Liver (tissue), 9 donors: ENCODE results near the gene DIO3. TPM values are rescaled to one million over a fixed set of nuclear protein-coding genes. Genes with fewer than 3 reads are reported as not detected.

Source experiments
- DNase-seq: peaks from one replicate; pipeline ENCODE4 v3.0.0-alpha.2; 2017; ENCODE audit warnings: low spot score
- H3K27ac ChIP-seq, 2 donors: one replicate each; pipeline ENCODE4 v1.7.0; 2013; ENCODE audit warnings: inconsistent platforms in 2 of 2, low read length in 2 of 2, control low read depth in 1 of 2, low read depth in 1 of 2, mild to moderate bottlenecking in 1 of 2
- H3K27me3 ChIP-seq, 4 donors: one replicate each; pipeline versions ENCODE4 v1.6.1 to v1.7.0; 2013; ENCODE audit warnings: low read length in 3 of 4, inconsistent platforms in 1 of 4, mild to moderate bottlenecking in 1 of 4, moderate library complexity in 1 of 4; ENCODE audit not compliant: control insufficient read depth in 4 of 4, insufficient read depth in 4 of 4
- H3K36me3 ChIP-seq, 4 donors: one replicate each; pipeline versions ENCODE4 v1.6.1 to v1.7.0; 2013; ENCODE audit warnings: low read length in 3 of 4, mild to moderate bottlenecking in 3 of 4, low read depth in 1 of 4, moderate library complexity in 1 of 4; ENCODE audit not compliant: control insufficient read depth in 4 of 4, insufficient read depth in 3 of 4
- H3K4me1 ChIP-seq, 4 donors: one replicate each; pipeline versions ENCODE4 v1.6.1 to v1.7.0; 2013; ENCODE audit warnings: low read length in 3 of 4, mild to moderate bottlenecking in 3 of 4, moderate library complexity in 1 of 4; ENCODE audit not compliant: control insufficient read depth in 4 of 4, insufficient read depth in 4 of 4
- H3K4me3 ChIP-seq, 3 donors: one replicate each; pipeline versions ENCODE4 v1.6.1 to v1.7.0; 2013; ENCODE audit warnings: low read length in 3 of 3, control low read depth in 1 of 3, low read depth in 1 of 3, mild to moderate bottlenecking in 1 of 3
- H3K9ac ChIP-seq, 2 donors: one replicate each; pipeline ENCODE4 v1.7.0; 2013; ENCODE audit warnings: low read length in 2 of 2, mild to moderate bottlenecking in 2 of 2, moderate library complexity in 2 of 2, control low read depth in 1 of 2, low read depth in 1 of 2
- H3K9me3 ChIP-seq, 4 donors: one replicate each; pipeline versions ENCODE4 v1.6.1 to v1.7.0; 2013; ENCODE audit warnings: low read length in 3 of 4; ENCODE audit not compliant: control insufficient read depth in 4 of 4
- ATF3 ChIP-seq: IDR thresholded peaks from 2 replicates; pipeline ENCODE4 v1.6.1; 2016; ENCODE audit warnings: antibody characterized with exemption
- CTCF ChIP-seq: fragments of 150-350 bp; IDR thresholded peaks from 2 replicates; pipeline ENCODE4 v1.5.1; 2017; ENCODE audit warnings: improper control_type of control experiment, low read depth, low read length; ENCODE audit not compliant: missing input control
- EGR1 ChIP-seq, 2 donors: IDR thresholded peaks; 2 replicates each; pipeline ENCODE4 v1.6.1; 2016 to 2018; ENCODE audit warnings: antibody characterized with exemption in 2 of 2, low read depth in 2 of 2
- FOXA1 ChIP-seq: IDR thresholded peaks from 2 replicates; pipeline ENCODE4 v1.6.1; 2016; ENCODE audit warnings: antibody characterized with exemption
- FOXA2 ChIP-seq: IDR thresholded peaks from 2 replicates; pipeline ENCODE4 v1.6.1; 2016; ENCODE audit warnings: antibody characterized with exemption
- GABPA ChIP-seq, 2 donors: IDR thresholded peaks in 1 of 2; conservative IDR thresholded peaks in 1 of 2; 2 replicates each; pipeline ENCODE4 v1.6.1; 2016; ENCODE audit warnings: antibody characterized with exemption in 2 of 2, mild to moderate bottlenecking in 1 of 2, moderate library complexity in 1 of 2
- HNF4G ChIP-seq: IDR thresholded peaks from 2 replicates; pipeline ENCODE4 v1.6.1; 2016; ENCODE audit warnings: antibody characterized with exemption
- JUND ChIP-seq, 2 donors: IDR thresholded peaks; 2 replicates each; pipeline ENCODE4 v1.6.1; 2016; ENCODE audit warnings: antibody characterized with exemption in 2 of 2
- MAX ChIP-seq: IDR thresholded peaks from 2 replicates; pipeline ENCODE4 v1.6.1; 2016; ENCODE audit warnings: antibody characterized with exemption
- NR2F2 ChIP-seq: IDR thresholded peaks from 2 replicates; pipeline ENCODE4 v1.6.1; 2016; ENCODE audit warnings: antibody characterized with exemption
- RAD21 ChIP-seq, 2 donors: IDR thresholded peaks; 2 replicates each; pipeline ENCODE4 v1.6.1; 2016; ENCODE audit warnings: antibody characterized with exemption in 2 of 2, mild to moderate bottlenecking in 2 of 2
- REST ChIP-seq: IDR thresholded peaks from 2 replicates; pipeline ENCODE4 v1.6.1; 2016; ENCODE audit warnings: antibody characterized with exemption, mild to moderate bottlenecking
- RXRA ChIP-seq, 2 donors: IDR thresholded peaks; 2 replicates each; pipeline ENCODE4 v1.6.1; 2017 to 2018; ENCODE audit warnings: antibody characterized with exemption in 2 of 2, mild to moderate bottlenecking in 1 of 2
- SP1 ChIP-seq: IDR thresholded peaks from 2 replicates; pipeline ENCODE4 v1.6.1; 2018; ENCODE audit warnings: antibody characterized with exemption, mild to moderate bottlenecking
- TAF1 ChIP-seq: conservative IDR thresholded peaks from 2 replicates; pipeline ENCODE4 v1.6.1; 2016; ENCODE audit warnings: antibody characterized with exemption, mild to moderate bottlenecking
- YY1 ChIP-seq: IDR thresholded peaks from 2 replicates; pipeline ENCODE4 v1.6.1; 2016; ENCODE audit warnings: antibody characterized with exemption, mild to moderate bottlenecking
- ZBTB33 ChIP-seq: IDR thresholded peaks from 2 replicates; pipeline ENCODE4 v1.6.1; 2016; ENCODE audit warnings: antibody characterized with exemption
- WGBS: extraction: QIAGEN DNeasy Blood & Tissue Kit; methylation state at CpG from one replicate; pipeline ENCODE4 v1.1.7; 2013; 5-methylcytosine and 5-hydroxymethylcytosine counted together
- polyA plus RNA-seq, 2 donors: library from polyadenylated mRNA; stranded (reverse) in 1 of 2; unstranded in 1 of 2; fragments of 200-250 nt in 1 of 2; fragments of >200 nt in 1 of 2; fragmentation: Nextera tagmentation in 1 of 2; extraction: Ambion mirVana in 1 of 2; gene quantifications; one replicate each; pipeline versions ENCODE4 v1.2.1 to v1.2.3, GENCODE V29; 2013 to 2015
- total RNA-seq, 2 donors: library from RNA; depleted of rRNA; stranded (reverse); fragments of >200 nt; gene quantifications; one replicate each; pipeline ENCODE4 v1.2.3, GENCODE V29; 2014
- donor health status: healthy.
- donor health status: healthy.
- donor health status: healthy.
- donor health status: healthy.
- donor health status: healthy.

DIO3 gene
- total and polyA plus RNA-seq, 4 donors: 0.17 to 9.3 (median 0.51) TPM; not detected in 1

- Histone ChIP-seq H3K4me3 (no peak overlapping the region), H3K27ac (no peak overlapping the region), H3K9me3 (no peaks in the 10 kb centered on the region), H3K4me1 (no peaks in the 10 kb centered on the region), H3K36me3 (no peaks in the 10 kb centered on the region), H3K27me3 (no peaks in the 10 kb centered on the region), H3K9ac (no peak overlapping the region)
- 82% methylated on average over 8 of the region's 8 CpGs for WGBS
- DNase-seq: no peak
- no peak for TF ChIP-seq SP1
- no peak for TF ChIP-seq RAD21 (IDR thresholded peaks at IDR 0.05)
- no peak for TF ChIP-seq REST
- TF ChIP-seq MAX: no peak
- no peak for TF ChIP-seq HNF4G
- no peak for TF ChIP-seq FOXA1
- TF ChIP-seq GABPA (IDR thresholded peaks at IDR 0.05 in 1 of 2, conservative IDR thresholded peaks at IDR 0.05 in 1 of 2): no peak
- TF ChIP-seq FOXA2: no peak
- no peak for TF ChIP-seq CTCF
- no peak for TF ChIP-seq YY1
- TF ChIP-seq ZBTB33: no peak
- TF ChIP-seq TAF1: no peak
- no peak for TF ChIP-seq NR2F2
- TF ChIP-seq RXRA (IDR thresholded peaks at IDR 0.05): no peak
- no peak for TF ChIP-seq EGR1 (IDR thresholded peaks at IDR 0.05; ENCODE audit: low read depth in 2 of 2)
- no peak for TF ChIP-seq JUND (IDR thresholded peaks at IDR 0.05)
- no peak for TF ChIP-seq ATF3
Observed at GRCh38 chr14:101535701-101536207, 25.5 kb upstream of the DIO3 start.

GRCh38 chr14:101537286-101537685, 24.0 kb upstream of the DIO3 start:
- no peak for TF ChIP-seq NR2F2
- no peak for TF ChIP-seq GABPA (IDR thresholded peaks at IDR 0.05 in 1 of 2, conservative IDR thresholded peaks at IDR 0.05 in 1 of 2)
- no peak for TF ChIP-seq REST
- TF ChIP-seq ATF3: no peak
- TF ChIP-seq RAD21 (IDR thresholded peaks at IDR 0.05): no peak
- Histone ChIP-seq H3K4me1 (no peaks in the 10 kb centered on the region), H3K27me3 (no peaks in the 10 kb centered on the region), H3K4me3 (no peak overlapping the region), H3K9me3 (no peaks in the 10 kb centered on the region), H3K36me3 (no peaks in the 10 kb centered on the region), H3K27ac (no peak overlapping the region), H3K9ac (no peak overlapping the region)
- DNase-seq: no peak
- 96% methylated on average over 7 of the region's 7 CpGs for WGBS
